Body of pancreas (tissue), 4 donors: Measurements from ENCODE around the gene SLC3A2.

Experiments used
- CTCF ChIP-seq, 7 experiments: fragments of 450-650 bp in 4 of 7; fragments of 200-600 bp in 3 of 7; sonication (generic) in 3 of 7; IDR thresholded peaks; one replicate each; pipeline ENCODE4 v1.5.1; 2016 to 2019; ENCODE audit warnings: antibody characterized with exemption in 7 of 7
- POLR2A ChIP-seq, 3 donors: fragments of 450-650 bp; IDR thresholded peaks; one replicate each; pipeline ENCODE4 v1.6.1; 2016; ENCODE audit warnings: antibody characterized with exemption in 3 of 3, mild to moderate bottlenecking in 2 of 3

GRCh38 chr11:62879235-62879978, 1.3 kb upstream of the SLC3A2 start:
- TF ChIP-seq CTCF (IDR thresholded peaks at IDR 0.05) = no peak
- TF ChIP-seq POLR2A (IDR thresholded peaks at IDR 0.05) = no peak
